ENCODE measurements around the gene TMEM178B.

TMEM178B gene

DNA sequence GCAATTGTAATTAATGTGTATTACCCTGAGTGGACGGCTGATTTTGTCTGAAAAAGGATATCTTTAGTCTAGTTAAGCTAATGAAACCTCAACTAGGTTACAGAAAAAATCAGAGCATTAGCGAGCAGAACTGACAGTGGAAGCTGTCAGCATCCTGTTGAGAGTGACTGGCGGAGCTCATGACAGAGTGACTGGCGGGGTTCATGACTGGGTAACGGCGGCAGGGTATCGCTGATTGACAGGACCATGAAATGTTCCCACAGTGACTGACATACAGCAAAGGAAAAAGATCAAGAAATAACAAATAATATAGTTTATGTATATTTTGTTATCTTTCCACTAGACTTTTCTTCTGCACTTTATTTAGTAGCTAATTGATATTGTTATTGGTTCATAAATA lies 274.9 kb downstream of the TMEM178B start:
- Histone ChIP-seq H2BK15ac (ENCODE audit: low read length) (no peak overlapping the region), H4K8ac (ENCODE audit: low read depth, low read length) (no peak overlapping the region), H2AFZ (ENCODE audit: low read length) (no peak overlapping the region)

DNA sequence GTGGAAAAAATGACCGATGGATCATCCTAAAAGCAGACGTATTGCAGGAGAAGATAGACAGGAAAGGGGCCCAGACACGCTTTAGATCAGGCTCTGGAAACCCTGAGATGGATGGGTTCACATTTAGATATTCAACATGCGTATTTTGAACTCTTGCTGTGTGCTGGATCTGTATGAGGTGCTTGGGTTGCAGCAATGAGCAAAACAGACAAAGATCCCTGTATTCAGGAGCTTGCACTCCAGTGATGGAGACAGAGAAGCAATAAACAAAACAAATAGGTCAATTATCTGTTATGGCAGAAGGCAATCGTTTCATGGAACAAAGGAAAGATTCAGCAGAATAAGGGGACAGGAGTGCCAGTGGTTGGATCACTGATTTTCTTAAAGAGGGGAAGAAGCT lies 275.5 kb downstream of the TMEM178B start:
- Histone ChIP-seq H2AK5ac (ENCODE audit: low read depth, low read length) (no peak overlapping the region), H3K9ac (ENCODE audit: low read depth, low read length, poor library complexity) (no peak overlapping the region), H3K4me2 (ENCODE audit: insufficient read depth, low read length, poor library complexity, severe bottlenecking) (no peak overlapping the region), H2BK12ac (ENCODE audit: low read length) (no peak overlapping the region), H3K9me3 (replicated peaks in 1 of 2; ENCODE audit: control insufficient read depth in 2 of 2, insufficient read depth in 1 of 2, low read depth in 1 of 2, low read length in 2 of 2) (no peaks in the 10 kb centered on the region), H3K14ac (ENCODE audit: low read length) (no peak overlapping the region), H3K27me3 (ENCODE audit: control insufficient read depth in 3 of 3, insufficient read depth in 3 of 3, low read depth in 1 of 3, low read length in 3 of 3) (no peaks in the 10 kb centered on the region), H4K91ac (ENCODE audit: low read depth, low read length, poor library complexity) (no peak overlapping the region), H3K4me1 (ENCODE audit: control insufficient read depth in 2 of 2, insufficient read depth in 1 of 2, low read depth in 1 of 2, low read length in 2 of 2) (peaks cover 0 to 2% of the 10 kb centered on the region in 2 donors), H3K23ac (ENCODE audit: low read depth, low read length, poor library complexity) (no peak overlapping the region), H3K79me1 (ENCODE audit: low read depth, low read length) (no peaks in the 10 kb centered on the region), H2BK120ac (ENCODE audit: low read depth, low read length) (no peak overlapping the region), H4K8ac (ENCODE audit: low read depth, low read length) (no peak overlapping the region), H2BK15ac (ENCODE audit: low read length) (no peak overlapping the region), H3K4me3 (ENCODE audit: low read length in 2 of 2) (no peak overlapping the region), H3K4ac (ENCODE audit: low read length) (no peak overlapping the region), H3K27ac (replicated peaks; ENCODE audit: low read length) (no peak overlapping the region), H2AFZ (ENCODE audit: low read length) (no peak overlapping the region), H3K18ac (ENCODE audit: low read length) (no peak overlapping the region), H3K36me3 (replicated peaks in 1 of 2; ENCODE audit: control insufficient read depth in 2 of 2, insufficient read depth in 2 of 2, low read length in 2 of 2) (no peaks in the 10 kb centered on the region), H2BK5ac (ENCODE audit: low read length) (no peak overlapping the region)
- WGBS, 2 donors (ENCODE audit: extremely low coverage in 2 of 2, insufficient read length in 2 of 2, insufficient replicate concordance in 1 of 2), result no CpG with 5 or more reads among the region's 5 CpGs
- DNase-seq (ENCODE audit: low spot score), result no peak

More for the DNA sequence above, 274.9 kb downstream of the TMEM178B start:
- Histone ChIP-seq H2BK120ac (ENCODE audit: low read depth, low read length) (no peak overlapping the region), H3K9ac (ENCODE audit: low read depth, low read length, poor library complexity) (no peak overlapping the region), H3K27ac (replicated peaks; ENCODE audit: low read length) (no peak overlapping the region), H3K4me2 (ENCODE audit: insufficient read depth, low read length, poor library complexity, severe bottlenecking) (no peak overlapping the region), H3K4me3 (ENCODE audit: low read length in 2 of 2) (no peak overlapping the region), H3K9me3 (replicated peaks in 1 of 2; ENCODE audit: control insufficient read depth in 2 of 2, insufficient read depth in 1 of 2, low read depth in 1 of 2, low read length in 2 of 2) (no peaks in the 10 kb centered on the region), H3K23ac (ENCODE audit: low read depth, low read length, poor library complexity) (no peak overlapping the region), H3K18ac (ENCODE audit: low read length) (no peak overlapping the region), H2BK5ac (ENCODE audit: low read length) (no peak overlapping the region), H3K27me3 (ENCODE audit: control insufficient read depth in 3 of 3, insufficient read depth in 3 of 3, low read depth in 1 of 3, low read length in 3 of 3) (no peaks in the 10 kb centered on the region), H3K4ac (ENCODE audit: low read length) (no peak overlapping the region), H4K91ac (ENCODE audit: low read depth, low read length, poor library complexity) (no peak overlapping the region), H2BK12ac (ENCODE audit: low read length) (no peak overlapping the region), H2AK5ac (ENCODE audit: low read depth, low read length) (no peak overlapping the region), H3K4me1 (ENCODE audit: control insufficient read depth in 2 of 2, insufficient read depth in 1 of 2, low read depth in 1 of 2, low read length in 2 of 2) (peaks cover 0 to 2% of the 10 kb centered on the region in 2 donors), H3K36me3 (replicated peaks in 1 of 2; ENCODE audit: control insufficient read depth in 2 of 2, insufficient read depth in 2 of 2, low read length in 2 of 2) (no peaks in the 10 kb centered on the region), H3K79me1 (ENCODE audit: low read depth, low read length) (no peaks in the 10 kb centered on the region), H3K14ac (ENCODE audit: low read length) (no peak overlapping the region)
- no CpG with 5 or more reads among the region's 7 CpGs for WGBS, 2 donors (ENCODE audit: extremely low coverage in 2 of 2, insufficient read length in 2 of 2, insufficient replicate concordance in 1 of 2)
- no peak for DNase-seq (ENCODE audit: low spot score)

DNA sequence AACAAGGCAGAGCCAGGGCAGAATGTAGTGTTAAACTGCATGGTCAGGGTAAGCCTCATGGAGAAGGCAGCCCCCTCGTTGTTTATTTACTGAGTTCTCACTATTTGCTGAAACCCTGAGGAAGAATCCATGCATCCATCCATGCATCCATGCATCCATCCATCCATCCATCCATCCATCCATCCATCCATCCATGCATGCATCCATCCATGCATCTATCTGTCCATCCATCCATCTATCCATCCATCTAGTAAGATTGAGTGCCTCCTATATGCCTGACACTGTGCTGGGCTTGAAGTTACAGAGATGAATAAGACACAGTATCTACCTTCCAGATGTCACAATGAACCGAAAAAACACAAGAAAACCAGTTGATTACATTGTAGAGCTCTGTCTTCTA lies 275.9 kb downstream of the TMEM178B start:
- H2AK5ac ChIP-seq (ENCODE audit: low read depth, low read length), result no peak overlapping the region
- no peak overlapping the region for H3K18ac ChIP-seq (ENCODE audit: low read length)
- no peaks in the 10 kb centered on the region for H3K36me3 ChIP-seq (replicated peaks in 1 of 2; ENCODE audit: control insufficient read depth in 2 of 2, insufficient read depth in 2 of 2, low read length in 2 of 2)
- no peak overlapping the region for H3K4me2 ChIP-seq (ENCODE audit: insufficient read depth, low read length, poor library complexity, severe bottlenecking)
- no peak overlapping the region for H4K91ac ChIP-seq (ENCODE audit: low read depth, low read length, poor library complexity)
- no peaks in the 10 kb centered on the region for H3K27me3 ChIP-seq (ENCODE audit: control insufficient read depth in 3 of 3, insufficient read depth in 3 of 3, low read depth in 1 of 3, low read length in 3 of 3)
- no peak overlapping the region for H4K8ac ChIP-seq (ENCODE audit: low read depth, low read length)
- no peak overlapping the region for H2BK12ac ChIP-seq (ENCODE audit: low read length)
- no peak overlapping the region for H2BK5ac ChIP-seq (ENCODE audit: low read length)
- H3K23ac ChIP-seq (ENCODE audit: low read depth, low read length, poor library complexity), result no peak overlapping the region
- no peak overlapping the region for H3K9ac ChIP-seq (ENCODE audit: low read depth, low read length, poor library complexity)
- no peak overlapping the region for H2AFZ ChIP-seq (ENCODE audit: low read length)
- H3K9me3 ChIP-seq (replicated peaks in 1 of 2; ENCODE audit: control insufficient read depth in 2 of 2, insufficient read depth in 1 of 2, low read depth in 1 of 2, low read length in 2 of 2), result no peaks in the 10 kb centered on the region
- H2BK120ac ChIP-seq (ENCODE audit: low read depth, low read length), result no peak overlapping the region
- no peak overlapping the region for H3K14ac ChIP-seq (ENCODE audit: low read length)
- H3K4ac ChIP-seq (ENCODE audit: low read length), result no peak overlapping the region
- H3K4me3 ChIP-seq (ENCODE audit: low read length in 2 of 2), result no peak overlapping the region
- no peaks in the 10 kb centered on the region for H3K79me1 ChIP-seq (ENCODE audit: low read depth, low read length)
- no peak overlapping the region for H2BK15ac ChIP-seq (ENCODE audit: low read length)
- no CpG with 5 or more reads among the region's 2 CpGs for WGBS, 2 donors (ENCODE audit: extremely low coverage in 2 of 2, insufficient read length in 2 of 2, insufficient replicate concordance in 1 of 2)
- no peak for DNase-seq (ENCODE audit: low spot score)
- no peak overlapping the region for H3K27ac ChIP-seq (replicated peaks; ENCODE audit: low read length)
- peaks cover 0 to 3% of the 10 kb centered on the region in 2 donors for H3K4me1 ChIP-seq (ENCODE audit: control insufficient read depth in 2 of 2, insufficient read depth in 1 of 2, low read depth in 1 of 2, low read length in 2 of 2)

DNA sequence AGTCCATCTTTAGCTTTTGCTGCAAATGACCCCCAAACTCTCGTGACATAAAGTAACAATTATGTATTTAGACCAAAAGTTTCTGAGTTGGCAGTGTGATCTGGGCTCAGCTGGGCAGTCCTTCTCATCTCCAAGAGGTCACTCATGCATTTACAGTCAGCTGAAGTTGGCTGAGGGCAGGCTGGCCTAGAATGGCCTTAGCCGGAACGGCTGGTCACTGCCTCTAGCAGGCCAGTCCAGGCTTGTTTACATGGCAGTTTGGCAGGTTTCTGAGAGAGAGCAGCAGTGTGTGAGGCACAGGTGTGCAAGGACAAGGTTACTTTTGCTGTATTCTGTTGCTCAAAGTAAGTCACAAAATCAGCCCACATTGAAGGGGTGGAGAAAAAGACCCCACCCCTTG lies 277.3 kb downstream of the TMEM178B start:
- H3K9me3 ChIP-seq (replicated peaks in 1 of 2; ENCODE audit: control insufficient read depth in 2 of 2, insufficient read depth in 1 of 2, low read depth in 1 of 2, low read length in 2 of 2), result no peaks in the 10 kb centered on the region
- no peak overlapping the region for H3K4me3 ChIP-seq (ENCODE audit: low read length in 2 of 2)
- peaks cover 0 to 8% of the 10 kb centered on the region in 2 donors for H3K4me1 ChIP-seq (ENCODE audit: control insufficient read depth in 2 of 2, insufficient read depth in 1 of 2, low read depth in 1 of 2, low read length in 2 of 2)
- H4K8ac ChIP-seq (ENCODE audit: low read depth, low read length), result no peak overlapping the region
- no peak overlapping the region for H3K23ac ChIP-seq (ENCODE audit: low read depth, low read length, poor library complexity)
- DNase-seq (ENCODE audit: low spot score), result no peak
- WGBS, 2 donors (ENCODE audit: extremely low coverage in 2 of 2, insufficient read length in 2 of 2, insufficient replicate concordance in 1 of 2), result no CpG with 5 or more reads among the region's 3 CpGs
- H2AFZ ChIP-seq (ENCODE audit: low read length), result no peak overlapping the region
- no peak overlapping the region for H4K91ac ChIP-seq (ENCODE audit: low read depth, low read length, poor library complexity)
- H3K27ac ChIP-seq (replicated peaks; ENCODE audit: low read length), result no peak overlapping the region
- no peaks in the 10 kb centered on the region for H3K27me3 ChIP-seq (ENCODE audit: control insufficient read depth in 3 of 3, insufficient read depth in 3 of 3, low read depth in 1 of 3, low read length in 3 of 3)
- no peak overlapping the region for H3K18ac ChIP-seq (ENCODE audit: low read length)
- no peak overlapping the region for H3K14ac ChIP-seq (ENCODE audit: low read length)
- no peak overlapping the region for H2AK5ac ChIP-seq (ENCODE audit: low read depth, low read length)
- H2BK5ac ChIP-seq (ENCODE audit: low read length), result no peak overlapping the region
- H2BK120ac ChIP-seq (ENCODE audit: low read depth, low read length), result no peak overlapping the region
- H3K9ac ChIP-seq (ENCODE audit: low read depth, low read length, poor library complexity), result no peak overlapping the region
- no peak overlapping the region for H3K4ac ChIP-seq (ENCODE audit: low read length)
- H3K79me1 ChIP-seq (ENCODE audit: low read depth, low read length), result no peaks in the 10 kb centered on the region
- no peak overlapping the region for H3K4me2 ChIP-seq (ENCODE audit: insufficient read depth, low read length, poor library complexity, severe bottlenecking)
- H3K36me3 ChIP-seq (replicated peaks in 1 of 2; ENCODE audit: control insufficient read depth in 2 of 2, insufficient read depth in 2 of 2, low read length in 2 of 2), result no peaks in the 10 kb centered on the region
- H2BK12ac ChIP-seq (ENCODE audit: low read length), result no peak overlapping the region
- H2BK15ac ChIP-seq (ENCODE audit: low read length), result no peak overlapping the region
